Uterus (tissue), 2 donors: ENCODE results near the gene OR6Y1.

Experiments used
- POLR2A ChIP-seq, 2 donors: fragments of 450-650 bp; IDR thresholded peaks; one replicate each; pipeline ENCODE4 v1.6.1; 2016; ENCODE audit warnings: antibody characterized with exemption in 2 of 2, mild to moderate bottlenecking in 1 of 2, moderate library complexity in 1 of 2
- TF ChIP-seq, protein P1 (sequence below), 4 experiments: fragments of 200-600 bp in 2 of 4; fragments of 450-650 bp in 2 of 4; sonication (generic) in 2 of 4; IDR thresholded peaks; one replicate each; pipeline ENCODE4 v1.5.1; 2016 to 2019; ENCODE audit warnings: antibody characterized with exemption in 4 of 4, mild to moderate bottlenecking in 2 of 4, moderate library complexity in 1 of 4

GRCh38 chr1:158564608-158565007, 10.4 kb upstream of the OR6Y1 start:
- no peak for TF ChIP-seq POLR2A (IDR thresholded peaks at IDR 0.05)
- TF ChIP-seq, protein P1, sequence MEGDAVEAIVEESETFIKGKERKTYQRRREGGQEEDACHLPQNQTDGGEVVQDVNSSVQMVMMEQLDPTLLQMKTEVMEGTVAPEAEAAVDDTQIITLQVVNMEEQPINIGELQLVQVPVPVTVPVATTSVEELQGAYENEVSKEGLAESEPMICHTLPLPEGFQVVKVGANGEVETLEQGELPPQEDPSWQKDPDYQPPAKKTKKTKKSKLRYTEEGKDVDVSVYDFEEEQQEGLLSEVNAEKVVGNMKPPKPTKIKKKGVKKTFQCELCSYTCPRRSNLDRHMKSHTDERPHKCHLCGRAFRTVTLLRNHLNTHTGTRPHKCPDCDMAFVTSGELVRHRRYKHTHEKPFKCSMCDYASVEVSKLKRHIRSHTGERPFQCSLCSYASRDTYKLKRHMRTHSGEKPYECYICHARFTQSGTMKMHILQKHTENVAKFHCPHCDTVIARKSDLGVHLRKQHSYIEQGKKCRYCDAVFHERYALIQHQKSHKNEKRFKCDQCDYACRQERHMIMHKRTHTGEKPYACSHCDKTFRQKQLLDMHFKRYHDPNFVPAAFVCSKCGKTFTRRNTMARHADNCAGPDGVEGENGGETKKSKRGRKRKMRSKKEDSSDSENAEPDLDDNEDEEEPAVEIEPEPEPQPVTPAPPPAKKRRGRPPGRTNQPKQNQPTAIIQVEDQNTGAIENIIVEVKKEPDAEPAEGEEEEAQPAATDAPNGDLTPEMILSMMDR (IDR thresholded peaks at IDR 0.05) = no peak
